Left lung (tissue), 10 donors: ENCODE data around the gene NRXN2. TPM values are rescaled to one million over a fixed set of nuclear protein-coding genes. Genes with fewer than 3 reads are reported as not detected.

ENCODE experiments used
- ATAC-seq: fragments of 200-7000 bp; cut with Tn5 transposase; one replicate; pipeline ENCODE4 v1.9.1; 2020; ENCODE audit warnings: moderate library complexity
- DNase-seq, 4 donors: peaks; one replicate each; pipeline ENCODE4 v3.0.0-alpha.2; 2013 to 2020
- H3K27ac ChIP-seq, 2 donors: fragments of 200-600 bp; sonication (generic) in 1 of 2; one replicate each; pipeline versions ENCODE4 v1.5.0 to v1.8.0; 2020 to 2021
- H3K27me3 ChIP-seq, 2 donors: fragments of 200-600 bp; sonication (generic) in 1 of 2; one replicate each; pipeline versions ENCODE4 v1.5.0 to v1.8.0; 2020 to 2021
- H3K36me3 ChIP-seq, 2 donors: fragments of 200-600 bp; sonication (generic) in 1 of 2; one replicate each; pipeline versions ENCODE4 v1.5.0 to v1.8.0; 2020 to 2021
- H3K4me1 ChIP-seq, 2 donors: fragments of 200-600 bp; one replicate each; pipeline ENCODE4 v1.8.0; 2021
- H3K4me3 ChIP-seq, 2 donors: fragments of 200-600 bp; sonication (generic) in 1 of 2; one replicate each; pipeline versions ENCODE4 v1.5.0 to v1.8.0; 2020 to 2021; ENCODE audit warnings: mild to moderate bottlenecking in 1 of 2
- H3K9me3 ChIP-seq, 2 donors: fragments of 200-600 bp; sonication (generic) in 1 of 2; one replicate each; pipeline versions ENCODE4 v1.5.0 to v1.8.0; 2020 to 2021
- CTCF ChIP-seq, 2 donors: fragments of 200-600 bp; sonication (generic) in 1 of 2; IDR thresholded peaks; one replicate each; pipeline versions ENCODE4 v1.5.0 to v1.8.0; 2021; ENCODE audit warnings: antibody characterized with exemption in 2 of 2
- intact Hi-C, 2 donors: fragments of 100-400 bp; cut with DNase I; formaldehyde crosslinking; loops; one replicate each; pipeline versions ENCODE4 v1.11.2 to v1.14.2; 2022
- polyA plus RNA-seq, 6 donors: library from polyadenylated mRNA; unstranded; fragments of 120-200 nt; gene quantifications; one replicate each; pipeline ENCODE4 v1.2.1, GENCODE V29; 2013; ENCODE audit not compliant: insufficient read length in 6 of 6
- total RNA-seq, 2 donors: library from RNA; stranded (reverse); fragmentation: NEBNext Ultra II Directional; extraction: Animal tissue kit (Norgen Biotek cat#: 25700); gene quantifications; one replicate each; pipeline ENCODE4 v1.2.1, GENCODE V29; 2021
- donor health status: DM: no; HTN: yes; CAD: no.
- donor health status: DM: no; HTN: no; CAD: no.

Gene NRXN2
- total and polyA plus RNA-seq, 8 donors: 3.5 to 15.0 (median 10.4) TPM

- Histone ChIP-seq H3K4me1 (peaks cover 0 to 5% of the 10 kb centered on the region in 2 donors), H3K27ac (no peak overlapping the region), H3K4me3 (peak overlapping the region in 1 of 2 donors; percentile 5), H3K36me3 (no peaks in the 10 kb centered on the region), H3K9me3 (no peaks in the 10 kb centered on the region), H3K27me3 (peaks cover 10 to 78% of the 10 kb centered on the region in 2 donors)
- peak; percentile 41 for ATAC-seq
- peak in 2 of 4 donors; percentile 45 to 75 for DNase-seq
- no peak for TF ChIP-seq CTCF (IDR thresholded peaks at IDR 0.05)
- intact Hi-C loops: no loop called here
These were observed 79.6 kb downstream of the NRXN2 start for GRCh38 chr11:64643256-64643881.

- Histone ChIP-seq H3K4me1 (peaks cover 0 to 5% of the 10 kb centered on the region in 2 donors), H3K9me3 (no peaks in the 10 kb centered on the region), H3K27me3 (peaks cover 10 to 83% of the 10 kb centered on the region in 2 donors), H3K4me3 (peak overlapping the region in 1 of 2 donors; percentile 5), H3K36me3 (no peaks in the 10 kb centered on the region), H3K27ac (no peak overlapping the region)
- ATAC-seq (no peak), DNase-seq (no peak)
- TF ChIP-seq CTCF (IDR thresholded peaks at IDR 0.05): no peak
- intact Hi-C loops: no loop called here
These were observed 80.1 kb downstream of the NRXN2 start for GRCh38 chr11:64642871-64643255.

- no peak overlapping the region for H3K4me3 ChIP-seq
- no peak for ATAC-seq
- DNase-seq: no peak
- H3K9me3 ChIP-seq: no peaks in the 10 kb centered on the region
- H3K4me1 ChIP-seq: peaks cover 0 to 5% of the 10 kb centered on the region in 2 donors
- H3K36me3 ChIP-seq: no peaks in the 10 kb centered on the region
- TF ChIP-seq CTCF (IDR thresholded peaks at IDR 0.05): no peak
- H3K27me3 ChIP-seq: peaks cover 10 to 88% of the 10 kb centered on the region in 2 donors
- intact Hi-C loops: no loop called here
- H3K27ac ChIP-seq: no peak overlapping the region
These were observed 80.6 kb downstream of the NRXN2 start for GRCh38 chr11:64642418-64642735.

- Histone ChIP-seq H3K27me3 (peaks cover 10 to 94% of the 10 kb centered on the region in 2 donors), H3K36me3 (no peaks in the 10 kb centered on the region)
These were observed 81.2 kb downstream of the NRXN2 start for GRCh38 chr11:64641596-64642417.

More at GRCh38 chr11:64641596-64642417, 81.2 kb downstream of the NRXN2 start:
- no peak for TF ChIP-seq CTCF (IDR thresholded peaks at IDR 0.05)
- H3K9me3 ChIP-seq: no peaks in the 10 kb centered on the region
- no peak overlapping the region for H3K27ac ChIP-seq
- intact Hi-C loops: no loop called here
- peaks cover 0 to 5% of the 10 kb centered on the region in 2 donors for H3K4me1 ChIP-seq
- no peak overlapping the region for H3K4me3 ChIP-seq
- DNase-seq (no peak), ATAC-seq (no peak)
